GM19438 (cell line): ENCODE data around the gene EXOSC5.
"Not testable (repeated sequence)": the region's sequence is repeated elsewhere in the genome, so short reads cannot be mapped to it uniquely, and the experiment has no call there.

Source experiments
- ATAC-seq: cut with Tn5 transposase; IDR thresholded peaks from one replicate; pipeline ENCODE4 v1.9.1; 2021; ENCODE audit warnings: low read depth; ENCODE audit not compliant: unreplicated experiment

Gene EXOSC5

GRCh38 chr19:41371541-41371940, 25.6 kb downstream of the EXOSC5 start:
- ATAC-seq = no peak

- ATAC-seq = not testable (repeated sequence)
Observed at GRCh38 chr19:41371119-41371518, 26.0 kb downstream of the EXOSC5 start.

DNA sequence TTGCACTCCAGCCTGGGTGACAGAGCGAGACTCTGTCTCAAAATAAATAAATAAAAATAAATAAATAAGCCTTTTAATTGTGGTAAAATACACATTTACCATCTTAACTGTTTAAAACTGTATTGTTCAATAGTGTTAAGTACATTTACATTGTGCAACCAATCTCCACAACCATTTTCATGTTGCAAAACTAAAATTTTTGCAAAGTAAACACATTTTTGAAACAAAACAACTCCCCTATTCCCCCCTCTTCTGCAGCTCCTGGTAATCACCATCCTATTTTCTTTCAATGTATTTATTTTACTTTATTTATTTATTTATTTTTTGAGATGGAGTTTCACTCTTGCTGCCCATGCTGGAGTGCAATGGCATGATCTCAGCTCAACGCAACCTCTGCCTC, 27.4 kb downstream of the EXOSC5 start:
- no peak for ATAC-seq

DNA sequence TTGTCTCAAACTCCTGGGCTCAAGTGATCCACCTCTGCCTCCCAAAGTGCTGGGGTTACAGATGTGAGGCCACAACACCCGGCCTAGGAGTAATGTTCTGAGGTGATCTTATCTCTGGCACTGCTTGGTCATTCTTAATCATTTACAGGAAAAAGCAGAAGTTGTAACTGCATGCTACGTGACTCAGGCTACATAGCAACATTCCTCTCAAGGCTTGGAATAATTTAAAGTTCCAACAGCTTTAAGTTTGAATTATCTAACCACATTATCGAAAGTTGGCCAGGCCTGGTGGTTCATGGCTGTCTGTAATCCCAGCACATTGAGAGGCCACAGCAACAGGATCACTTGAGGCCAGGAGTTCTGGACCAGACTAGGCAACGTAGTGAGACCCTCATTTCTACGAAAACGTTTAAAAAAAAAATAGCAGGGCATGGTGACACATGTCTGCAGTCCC, 29.3 kb downstream of the EXOSC5 start:
- peak; percentile 42 for ATAC-seq

- no peak for ATAC-seq
Observed at GRCh38 chr19:41366089-41366488, 31.1 kb downstream of the EXOSC5 start.

DNA sequence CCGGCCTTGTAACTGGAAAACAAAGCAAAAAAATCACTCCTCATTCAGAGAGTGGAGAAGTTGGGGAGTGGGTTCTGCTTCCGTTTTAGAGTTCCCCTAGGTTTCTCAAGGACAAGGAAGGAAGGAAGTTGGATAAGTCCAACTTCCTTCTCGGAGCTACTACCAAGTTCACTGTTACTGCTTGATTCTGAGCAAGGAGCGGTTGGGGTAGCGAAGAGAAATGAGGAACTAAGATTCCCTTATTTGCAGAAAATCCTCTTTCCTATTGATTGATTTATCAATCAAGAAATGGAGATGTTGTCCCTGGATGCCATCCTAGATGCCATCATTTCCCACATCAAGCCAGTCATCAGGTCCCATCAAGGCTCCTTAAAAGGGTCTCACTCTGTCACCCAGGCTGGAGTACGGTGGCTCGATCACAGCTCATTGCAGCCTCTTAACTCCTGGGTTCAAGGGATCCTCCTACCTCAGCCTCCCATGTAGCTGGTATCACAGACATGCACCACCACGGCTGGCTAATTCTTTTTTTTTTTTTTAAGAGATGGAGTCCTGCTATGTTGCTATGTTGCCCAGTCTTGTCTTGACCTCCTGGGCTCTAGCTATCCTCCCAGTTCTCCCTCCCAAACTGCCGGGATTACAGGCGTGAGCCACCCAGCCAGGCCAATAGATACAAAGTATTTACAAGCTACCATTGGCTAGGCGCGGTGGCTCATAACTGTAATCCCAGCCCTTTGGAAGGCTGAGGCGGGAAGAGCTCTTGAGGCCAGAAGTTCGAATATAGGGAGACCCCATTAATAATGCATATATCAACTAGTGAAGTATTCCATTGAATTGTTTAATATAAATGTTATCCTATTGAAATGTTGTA, 32.4 kb downstream of the EXOSC5 start:
- no peak for ATAC-seq

DNA sequence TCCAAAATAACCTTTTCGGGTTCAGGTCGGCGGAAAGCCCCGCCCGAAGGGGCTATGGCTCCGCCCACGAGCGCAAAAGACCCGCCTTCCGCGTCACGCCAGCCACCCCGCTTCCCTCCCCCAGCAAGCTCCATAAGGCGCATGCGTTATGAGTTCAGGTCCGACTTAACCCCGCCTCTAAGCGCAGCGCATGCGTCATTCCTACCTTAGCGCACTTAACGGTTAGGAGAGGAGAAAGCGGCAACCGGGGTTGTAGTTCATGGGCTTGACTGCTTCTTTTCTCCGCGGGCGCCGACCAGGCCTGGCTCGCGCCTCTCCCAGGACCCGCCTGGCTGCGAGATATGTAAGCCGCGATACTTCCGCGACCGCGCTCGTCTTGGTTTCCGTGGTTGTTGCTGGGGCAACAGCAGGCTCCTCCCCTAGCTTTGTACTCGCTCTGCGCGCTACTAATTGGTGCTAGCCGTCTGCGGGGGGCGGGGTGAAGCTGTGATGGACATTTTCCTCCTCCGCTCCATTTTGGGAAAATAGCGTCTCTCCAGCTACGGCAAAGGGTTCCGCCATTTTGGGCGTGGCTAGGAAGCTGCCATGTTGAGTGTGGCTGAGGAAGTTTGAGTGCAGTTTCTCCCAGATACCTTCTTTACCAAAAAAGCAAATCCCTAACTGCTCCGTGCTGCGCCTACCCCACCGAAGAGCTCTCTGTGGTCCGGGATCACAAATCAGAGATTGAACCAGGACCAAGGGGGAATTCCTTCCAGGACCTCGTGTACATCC, 33.2 kb downstream of the EXOSC5 start, which contains the start of gene B9D2:
Gene B9D2, minus strand, starts transcription at position 397 of the 771 bp plus-strand sequence. CDS start 630 bp downstream, outside the sequence.
- peak; percentile 71 for ATAC-seq

GRCh38 chr19:41363371-41363752, 33.8 kb downstream of the EXOSC5 start:
- ATAC-seq = no peak

- no peak for ATAC-seq
Observed at GRCh38 chr19:41362143-41362847, 34.9 kb downstream of the EXOSC5 start.

GRCh38 chr19:41359741-41360140, 37.4 kb downstream of the EXOSC5 start:
- no peak for ATAC-seq

DNA sequence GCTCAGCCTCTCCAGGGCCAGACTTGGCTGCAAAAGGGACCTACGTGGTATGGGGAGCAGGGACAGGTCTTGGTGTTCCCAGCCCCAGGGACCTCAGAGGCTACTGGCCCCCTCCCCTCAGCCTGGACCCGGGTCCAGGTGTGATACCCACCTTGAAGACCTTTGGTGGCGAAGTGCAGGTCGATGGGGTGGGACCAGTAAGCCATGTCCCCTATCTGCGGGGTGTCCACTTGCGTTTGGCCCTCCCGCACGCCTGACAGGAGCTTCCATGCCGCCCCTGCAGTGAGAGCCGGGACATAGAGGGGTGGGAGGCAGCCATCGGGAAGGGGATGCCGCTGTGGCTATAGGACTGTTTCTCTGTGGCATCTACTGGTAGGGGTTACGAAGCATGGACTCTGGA, 39.4 kb downstream of the EXOSC5 start:
- ATAC-seq = no peak

DNA sequence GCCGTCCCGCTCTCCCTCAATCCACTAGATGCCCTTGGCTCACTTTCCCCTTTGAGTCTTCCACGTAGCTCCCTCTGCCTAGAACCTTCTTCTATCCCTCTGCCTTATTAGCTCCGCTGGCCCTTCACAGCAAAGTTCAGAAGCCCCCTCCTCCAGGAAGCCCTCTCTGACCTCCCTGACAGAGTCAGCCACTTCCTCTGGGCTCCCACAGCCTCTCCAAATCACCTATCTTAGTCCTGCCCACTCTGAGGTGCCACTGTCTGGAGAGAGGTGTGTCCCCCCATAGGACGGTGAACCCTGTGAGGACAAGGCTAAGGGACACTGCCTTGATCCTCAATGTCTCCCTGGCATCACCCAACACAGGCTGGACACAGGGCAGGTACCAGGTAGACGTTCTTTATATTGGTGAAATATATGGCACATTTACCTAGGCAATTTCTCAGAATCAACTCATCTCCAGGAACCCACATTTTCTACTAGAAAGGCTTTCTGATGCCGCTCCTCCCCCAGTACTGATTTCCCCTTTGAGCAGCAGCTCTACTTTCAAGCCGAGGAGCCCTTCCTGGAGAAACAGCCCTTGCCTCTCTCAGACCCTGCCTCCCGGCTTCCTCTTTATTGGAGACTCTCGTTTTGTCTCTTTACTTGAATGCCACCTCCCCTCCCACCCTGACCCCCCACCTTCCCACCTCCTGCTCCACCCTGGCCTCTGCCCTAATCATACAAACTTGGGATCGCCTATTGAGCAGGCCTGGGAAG, 40.0 kb downstream of the EXOSC5 start:
- no peak for ATAC-seq

DNA sequence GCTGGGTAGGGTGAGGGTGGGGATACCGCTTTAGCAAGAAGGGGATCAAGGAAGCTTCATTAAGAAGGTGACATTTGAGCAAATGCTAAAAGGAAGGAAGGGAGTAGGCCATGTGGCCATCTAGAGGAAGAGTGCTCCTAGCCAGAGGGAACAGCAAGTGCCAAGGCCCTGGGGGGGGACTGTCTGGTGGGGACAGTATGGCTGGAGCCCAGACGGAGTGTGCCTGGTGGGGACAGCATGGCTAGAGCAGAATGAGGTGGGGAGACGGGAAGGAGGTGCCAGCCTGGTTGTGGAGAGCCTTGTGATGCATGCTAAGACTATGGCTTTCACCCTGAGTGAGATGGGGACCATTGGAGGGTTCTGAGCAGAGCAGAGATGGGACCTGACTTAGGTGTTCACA, 41.4 kb downstream of the EXOSC5 start:
- ATAC-seq = no peak

DNA sequence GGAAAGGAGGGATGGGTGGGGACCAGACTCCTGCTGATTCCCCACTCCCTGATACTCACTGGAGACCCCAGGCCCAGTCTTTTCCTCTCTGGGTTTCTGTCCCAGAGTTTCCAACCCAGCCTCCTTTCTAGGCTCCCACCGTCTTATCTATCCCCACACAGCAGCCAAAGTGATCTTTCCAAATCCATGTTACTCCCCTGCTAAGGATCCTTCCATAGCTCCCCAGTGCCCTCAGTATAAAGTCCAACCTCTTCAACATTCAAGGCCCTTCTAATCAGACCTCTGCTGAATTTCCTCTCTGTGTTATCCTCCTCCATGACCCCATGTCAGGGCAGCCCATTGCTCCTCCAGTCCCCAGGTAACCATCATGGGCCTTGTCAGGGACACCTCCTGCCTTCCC, 42.1 kb downstream of the EXOSC5 start:
- no peak for ATAC-seq

- no peak for ATAC-seq
Observed at GRCh38 chr19:41354343-41354953, 42.7 kb downstream of the EXOSC5 start.

GRCh38 chr19:41353466-41354342, 43.5 kb downstream of the EXOSC5 start, which contains the start of gene TGFB1:
TSS of gene TGFB1 (minus strand) at chr19:41353922. CDS start at chr19:41353044, 878 bp downstream.
- peak; percentile 48 for ATAC-seq

GRCh38 chr19:41352609-41353465, 44.3 kb downstream of the EXOSC5 start:
- ATAC-seq = no peak

DNA sequence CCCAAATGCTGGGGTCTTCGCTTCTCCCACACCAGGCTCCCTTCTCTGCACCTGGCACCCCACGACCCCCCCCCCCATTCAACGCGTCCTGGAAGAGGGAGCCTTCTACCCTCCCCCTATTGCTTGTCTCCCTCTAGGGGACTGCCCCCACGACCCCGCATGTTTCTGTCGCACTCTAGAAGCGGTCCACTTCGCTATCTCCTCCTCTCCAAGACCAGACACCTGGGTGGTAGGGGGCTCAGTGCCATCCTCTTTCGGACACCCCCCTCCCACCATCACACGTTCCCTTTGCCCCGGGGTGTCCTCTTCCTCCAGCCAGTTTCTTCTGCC, 44.9 kb downstream of the EXOSC5 start:
- ATAC-seq = no peak
